MCF 10A (cell line): ENCODE data around the gene MAD1L1. TPM values are rescaled to one million over a fixed set of nuclear protein-coding genes. Genes with fewer than 3 reads are reported as not detected.

Experiments
- BruUV-seq: library from RNA; stranded (reverse); fragments of 400-500 nt; replicated peaks from 2 replicates; lab custom pipeline; 2021; lab: Mats Ljungman, UMichigan
- CTCF ChIA-PET: fragments of 300-600 bp; sonication (Branson Sonifier 250); formaldehyde crosslinking; extraction: SDS; loops from one replicate; lab custom pipeline; 2021; ENCODE audit warnings: antibody characterized with exemption, inconsistent platforms; lab: Yijun Ruan, JAX
- POLR2A ChIA-PET: fragments of 300-600, 350-650 bp; sonication (Branson Sonifier 250); formaldehyde crosslinking; extraction: SDS; loops from one replicate; lab custom pipeline; 2020; ENCODE audit warnings: antibody characterized with exemption, inconsistent platforms; lab: Yijun Ruan, JAX
- DNase-seq: peaks from one replicate; pipeline ENCODE4 v3.0.0-alpha.2; 2018; ENCODE audit not compliant: unreplicated experiment
- H3K27ac Mint-ChIP-seq: one replicate; pipeline ENCODE4 v1.8.0; 2022; ENCODE audit warnings: mild to moderate bottlenecking, low read depth, mixed read lengths; ENCODE audit not compliant: unreplicated experiment
- H3K27me3 Mint-ChIP-seq: one replicate; pipeline ENCODE4 v1.8.0; 2022; ENCODE audit warnings: mixed read lengths; ENCODE audit not compliant: insufficient read depth, unreplicated experiment
- H3K36me3 Mint-ChIP-seq: one replicate; pipeline ENCODE4 v1.8.0; 2022; ENCODE audit warnings: mild to moderate bottlenecking, moderate library complexity, mixed read lengths; ENCODE audit not compliant: insufficient read depth, unreplicated experiment
- H3K4me1 Mint-ChIP-seq: one replicate; pipeline ENCODE4 v1.8.0; 2022; ENCODE audit warnings: mixed read lengths; ENCODE audit not compliant: insufficient read depth, unreplicated experiment
- H3K4me3 Mint-ChIP-seq: one replicate; pipeline ENCODE4 v1.8.0; 2022; ENCODE audit warnings: mild to moderate bottlenecking, moderate library complexity, mixed read lengths; ENCODE audit not compliant: unreplicated experiment
- H3K9me3 Mint-ChIP-seq: one replicate; pipeline ENCODE4 v1.8.0; 2022; ENCODE audit warnings: mixed read lengths; ENCODE audit not compliant: unreplicated experiment
- CTCF ChIP-seq: fragments of 200-600 bp; IDR thresholded peaks from one replicate; pipeline ENCODE4 v1.8.0; 2022; ENCODE audit warnings: antibody characterized with exemption, mild to moderate bottlenecking; ENCODE audit not compliant: unreplicated experiment
- intact Hi-C: fragments of 100-400 bp; cut with micrococcal nuclease; formaldehyde crosslinking; loops from 2 replicates; pipeline ENCODE4 v1.14.1; 2022
- total RNA-seq: library from RNA; stranded (reverse); gene quantifications from 2 replicates; pipeline ENCODE4 v1.2.3, GENCODE V29; 2022

The MAD1L1 gene
- total RNA-seq, 1 experiment from 2014 or later: 25.2 TPM

- no peaks in the 10 kb centered on the region for H3K4me1 Mint-ChIP-seq
- TF ChIP-seq CTCF: no peak
These were observed 98.0 kb downstream of the MAD1L1 start for GRCh38 chr7:2134740-2135139.

GRCh38 chr7:2132243-2132642 lies 100.5 kb downstream of the MAD1L1 start:
- no TSS peak for BruUV-seq
- CTCF ChIA-PET: no interaction called here
- no peaks in the 10 kb centered on the region for H3K9me3 Mint-ChIP-seq

More at GRCh38 chr7:2134740-2135139, 98.0 kb downstream of the MAD1L1 start:
- Mint-ChIP-seq H3K4me3 (no peak overlapping the region), H3K36me3 (peaks cover 14% of the 10 kb centered on the region), H3K27me3 (no peaks in the 10 kb centered on the region), H3K9me3 (no peaks in the 10 kb centered on the region), H3K27ac (no peak overlapping the region)
- intact Hi-C loops: no loop called here
- no peak for DNase-seq
- ChIA-PET POLR2A (no interaction called here), CTCF (no interaction called here)
- no TSS peak for BruUV-seq

DNA sequence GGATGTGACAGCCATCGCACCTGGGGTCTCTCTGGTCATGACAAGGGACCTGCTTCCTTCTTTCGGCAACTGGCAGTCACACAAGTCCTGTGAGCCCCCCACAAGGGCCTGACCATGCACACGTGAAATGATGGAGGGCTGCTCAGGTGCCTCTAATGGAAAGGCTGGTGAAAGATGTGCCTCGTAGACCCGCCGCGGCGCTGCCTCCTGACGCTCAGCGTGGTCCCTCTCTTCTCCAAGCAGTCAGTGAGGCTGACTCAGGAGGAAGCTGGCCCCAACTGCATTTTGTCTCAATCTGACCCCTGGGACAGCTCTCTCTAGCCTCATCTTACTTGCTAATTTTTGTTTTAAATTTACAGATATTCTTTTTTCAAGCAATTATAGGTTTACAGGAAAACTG lies 100.9 kb downstream of the MAD1L1 start:
- BruUV-seq: no TSS peak
- no peaks in the 10 kb centered on the region for H3K4me1 Mint-ChIP-seq
- H3K27me3 Mint-ChIP-seq: no peaks in the 10 kb centered on the region
- peaks cover 19% of the 10 kb centered on the region for H3K36me3 Mint-ChIP-seq
- DNase-seq: no peak
- CTCF ChIA-PET: no interaction called here
- POLR2A ChIA-PET: no interaction called here
- no peaks in the 10 kb centered on the region for H3K9me3 Mint-ChIP-seq
- intact Hi-C loops: no loop called here
- no peak overlapping the region for H3K27ac Mint-ChIP-seq
- no peak for TF ChIP-seq CTCF
- H3K4me3 Mint-ChIP-seq: no peak overlapping the region

More at GRCh38 chr7:2132243-2132642, 100.5 kb downstream of the MAD1L1 start:
- no peak for TF ChIP-seq CTCF
- POLR2A ChIA-PET: no interaction called here
- H3K4me3 Mint-ChIP-seq: no peak overlapping the region
- no peaks in the 10 kb centered on the region for H3K4me1 Mint-ChIP-seq
- H3K27me3 Mint-ChIP-seq: no peaks in the 10 kb centered on the region
- H3K36me3 Mint-ChIP-seq: peaks cover 19% of the 10 kb centered on the region
- no peak overlapping the region for H3K27ac Mint-ChIP-seq
- intact Hi-C loops: no loop called here
- DNase-seq: no peak

GRCh38 chr7:2131341-2131740 lies 101.4 kb downstream of the MAD1L1 start:
- DNase-seq: no peak
- Mint-ChIP-seq H3K36me3 (peaks cover 19% of the 10 kb centered on the region), H3K9me3 (no peaks in the 10 kb centered on the region), H3K4me1 (no peaks in the 10 kb centered on the region), H3K27ac (no peak overlapping the region), H3K4me3 (no peak overlapping the region), H3K27me3 (no peaks in the 10 kb centered on the region)
- ChIA-PET CTCF (interaction anchor here (0.6 kb wide), 1 partner anchor 23 kb away, joined by 4 read pairs; no protein-coding TSS in a partner anchor), POLR2A (no interaction called here)
- BruUV-seq: no TSS peak
- TF ChIP-seq CTCF: no peak
- intact Hi-C loops: no loop called here
